GM18861 (cell line): ENCODE data around the gene CEP72.
"Not testable (repeated sequence)": the region's sequence is repeated elsewhere in the genome, so short reads cannot be mapped to it uniquely, and the experiment has no call there.

Experiments
- ATAC-seq: cut with Tn5 transposase; IDR thresholded peaks from one replicate; pipeline ENCODE4 v1.9.1; 2021; ENCODE audit not compliant: unreplicated experiment

CEP72 gene, protein sequence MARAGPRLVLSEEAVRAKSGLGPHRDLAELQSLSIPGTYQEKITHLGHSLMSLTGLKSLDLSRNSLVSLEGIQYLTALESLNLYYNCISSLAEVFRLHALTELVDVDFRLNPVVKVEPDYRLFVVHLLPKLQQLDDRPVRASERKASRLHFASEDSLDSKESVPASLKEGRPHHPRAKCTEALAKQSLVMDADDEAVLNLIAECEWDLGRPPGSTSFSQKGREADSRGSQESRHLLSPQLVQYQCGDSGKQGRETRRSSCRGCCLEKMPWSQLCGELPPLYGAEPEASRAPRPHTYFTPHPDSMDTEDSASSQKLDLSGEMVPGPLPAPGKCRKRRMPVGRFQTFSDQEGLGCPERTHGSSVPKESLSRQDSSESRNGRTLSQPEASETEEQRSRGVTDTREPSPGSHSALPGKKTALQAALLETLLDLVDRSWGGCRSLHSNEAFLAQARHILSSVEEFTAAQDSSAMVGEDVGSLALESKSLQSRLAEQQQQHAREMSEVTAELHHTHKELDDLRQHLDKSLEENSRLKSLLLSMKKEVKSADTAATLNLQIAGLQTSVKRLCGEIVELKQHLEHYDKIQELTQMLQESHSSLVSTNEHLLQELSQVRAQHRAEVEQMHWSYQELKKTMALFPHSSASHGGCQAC

DNA sequence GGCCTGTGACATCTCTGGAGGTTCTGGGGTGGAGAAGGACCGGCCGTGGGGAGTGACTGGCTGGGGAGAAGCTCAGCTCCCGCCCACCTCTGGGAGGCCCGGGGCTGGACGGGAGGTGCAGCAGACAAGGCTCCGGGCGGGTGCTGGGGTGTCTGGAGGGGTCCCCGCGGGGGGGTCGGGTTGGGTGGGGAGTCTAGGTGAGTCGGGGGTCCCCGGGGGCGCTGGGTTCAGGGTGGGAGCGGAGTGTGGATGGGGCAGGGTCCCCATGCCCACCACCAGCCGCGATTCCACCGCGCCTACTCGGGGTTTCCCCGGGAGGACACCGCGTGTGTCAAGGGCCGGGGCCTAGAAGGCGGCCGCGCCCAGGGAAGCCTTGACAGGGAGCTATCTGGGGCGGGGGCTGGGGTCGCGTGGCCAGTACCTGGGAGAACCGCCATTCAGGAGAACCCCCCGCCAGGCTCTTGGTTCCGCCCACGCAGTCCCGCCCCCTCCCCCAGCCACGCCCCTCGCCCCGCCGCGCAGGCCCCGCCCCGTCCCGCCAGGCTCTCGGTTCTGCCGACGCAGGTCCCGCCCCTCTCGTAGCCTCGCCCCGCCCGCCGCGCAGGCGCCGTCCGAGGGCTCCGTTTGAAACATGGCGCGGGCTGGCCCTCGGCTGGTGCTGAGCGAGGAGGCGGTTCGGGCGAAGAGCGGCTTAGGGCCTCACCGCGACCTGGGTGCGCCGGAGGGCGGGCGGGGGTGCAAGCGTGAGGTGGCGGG is at the start of gene CEP72:
Gene CEP72, plus strand, starts transcription at position 610 of the 756 bp plus-strand sequence. Its CDS starts 22 bp downstream, at position 632.
- ATAC-seq, result peak; percentile 60

DNA sequence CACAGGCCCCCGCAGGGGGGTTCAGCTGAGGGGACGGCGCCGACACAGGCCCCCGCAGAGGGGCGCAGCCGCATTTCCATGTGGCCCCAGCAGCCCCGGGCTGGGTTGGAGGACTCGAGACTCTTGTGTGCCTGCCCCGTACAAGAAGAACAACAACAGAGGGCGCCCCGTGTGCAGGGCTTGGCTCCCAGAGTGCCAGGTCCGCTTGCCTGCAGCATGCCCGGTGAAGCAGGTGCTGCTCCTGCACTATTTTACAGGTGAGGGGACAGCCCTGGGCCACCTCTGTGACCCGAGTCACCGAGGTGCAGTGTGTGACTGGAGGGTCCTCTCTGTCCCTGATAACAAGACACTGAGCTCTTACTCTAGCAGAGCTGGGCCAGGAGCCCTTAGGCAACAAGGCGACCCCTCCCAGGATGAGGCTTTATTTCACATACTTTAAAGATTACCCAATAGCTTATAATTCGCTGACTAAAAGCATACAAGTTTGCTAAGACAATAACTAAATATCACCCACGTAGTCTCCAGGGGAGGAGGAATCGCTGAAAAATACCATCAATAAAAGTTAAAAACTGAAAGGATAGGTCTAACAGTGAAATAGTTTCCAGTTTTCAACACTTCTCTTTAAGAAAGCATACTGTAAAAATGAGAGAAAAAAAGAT is 46.2 kb upstream of the CEP72 start:
- ATAC-seq, result no peak

DNA sequence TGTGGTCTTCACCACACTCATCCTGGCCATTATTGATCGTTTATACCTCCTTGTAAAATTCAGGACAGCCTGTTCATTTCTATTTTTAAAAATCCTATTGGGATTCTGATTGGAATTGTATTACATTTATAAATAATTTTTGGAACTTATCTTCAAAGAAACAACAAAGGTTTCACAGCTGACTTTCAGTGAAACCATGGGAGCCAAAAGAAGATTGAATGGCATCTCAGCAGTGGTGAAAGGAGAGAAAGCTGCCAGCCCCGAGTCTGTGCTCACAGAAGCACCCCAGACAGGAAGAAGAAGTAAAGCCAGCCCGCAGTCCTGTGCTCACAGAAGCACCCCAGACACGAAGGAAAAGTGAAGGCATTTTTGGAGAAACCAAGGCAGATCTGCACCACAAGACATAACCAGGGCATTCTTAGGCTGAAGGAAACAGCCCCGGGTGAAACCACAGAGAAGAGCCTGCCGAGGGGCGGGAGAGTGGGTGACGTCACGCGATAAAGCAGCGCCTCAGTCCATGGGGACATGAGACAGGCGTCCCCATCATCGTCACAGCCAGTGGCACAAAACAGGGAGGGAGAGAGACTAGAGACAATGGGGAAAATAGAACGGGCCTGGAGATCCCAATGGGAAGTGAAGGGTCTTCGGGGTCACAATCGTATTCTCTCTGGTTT is 45.4 kb upstream of the CEP72 start:
- ATAC-seq, result no peak

GRCh38 chr5:567664-568060 is 44.5 kb upstream of the CEP72 start:
- ATAC-seq, result no peak

- no peak for ATAC-seq
Observed at GRCh38 chr5:568061-568781, 43.9 kb upstream of the CEP72 start.

GRCh38 chr5:568809-569208 is 43.3 kb upstream of the CEP72 start:
- no peak for ATAC-seq

GRCh38 chr5:569358-569867 is 42.7 kb upstream of the CEP72 start:
- no peak for ATAC-seq

DNA sequence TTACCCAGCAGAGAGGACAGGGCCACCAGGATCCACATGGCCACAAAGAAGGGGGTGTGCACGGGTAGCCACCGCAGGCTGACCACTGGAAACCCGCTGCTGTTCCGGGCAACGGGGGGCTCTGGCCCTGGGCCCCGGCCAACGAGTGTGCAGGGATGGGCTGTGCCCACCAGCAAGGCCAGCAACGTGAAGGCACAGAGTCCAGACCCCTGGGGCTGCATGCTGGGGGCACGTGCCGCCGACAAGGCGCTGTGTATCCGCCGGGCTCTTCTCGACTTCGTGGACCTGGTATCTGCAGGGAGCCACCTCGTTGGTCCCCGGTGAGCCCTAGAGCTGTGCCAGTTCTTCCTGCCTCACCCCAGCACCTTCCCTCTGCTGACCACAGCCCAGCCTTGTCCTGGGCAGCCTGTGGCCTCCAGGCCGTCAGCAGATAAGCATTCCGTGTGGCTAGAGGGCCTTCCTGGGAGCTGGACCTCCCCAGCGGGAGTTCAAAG is 42.2 kb upstream of the CEP72 start:
- ATAC-seq, result no peak

GRCh38 chr5:570446-570845 is 41.7 kb upstream of the CEP72 start:
- no peak for ATAC-seq

DNA sequence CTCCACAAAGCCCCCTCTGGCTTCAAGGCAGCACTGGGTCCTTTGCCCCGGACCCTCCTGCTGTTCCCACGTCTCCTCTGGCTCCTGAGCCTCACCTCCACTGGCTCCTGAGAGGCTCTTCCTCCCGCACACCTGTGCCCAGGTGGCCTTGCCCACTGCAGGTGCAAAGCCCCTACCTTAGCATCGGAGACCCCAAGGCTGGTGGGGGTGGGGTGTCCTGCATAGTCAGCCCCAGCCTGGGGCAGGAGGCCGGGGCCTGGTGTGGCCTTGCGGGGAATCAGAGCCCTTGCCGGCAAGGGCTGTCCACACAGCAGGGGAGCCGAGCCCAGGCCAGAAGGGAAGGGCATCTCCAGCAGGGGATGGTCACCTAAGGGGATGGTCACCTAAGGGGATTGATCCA is 41.3 kb upstream of the CEP72 start:
- no peak for ATAC-seq

DNA sequence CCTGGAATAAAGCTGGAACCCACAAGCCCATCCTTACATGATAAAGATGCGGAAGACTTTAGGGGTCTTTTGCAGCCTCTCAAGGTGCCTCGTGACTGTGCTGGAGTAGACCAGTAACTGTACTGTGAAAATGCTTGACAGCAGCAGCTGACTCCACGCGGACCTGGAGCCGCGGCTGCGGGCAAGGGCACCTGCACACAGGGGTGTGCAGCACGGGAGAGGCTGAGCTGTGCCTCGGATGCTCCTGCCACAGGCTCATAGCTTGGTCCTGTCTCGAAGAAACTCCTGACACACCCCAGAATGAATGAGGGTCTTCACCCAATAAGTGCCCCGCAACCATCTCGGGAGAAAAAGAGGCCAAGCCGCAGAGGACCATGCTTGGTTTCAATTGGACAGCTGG is 40.3 kb upstream of the CEP72 start:
- ATAC-seq, result no peak

GRCh38 chr5:572398-573019 is 39.6 kb upstream of the CEP72 start:
- ATAC-seq, result no peak

GRCh38 chr5:573206-573605 is 38.9 kb upstream of the CEP72 start:
- ATAC-seq, result no peak

GRCh38 chr5:573976-574375 is 38.2 kb upstream of the CEP72 start:
- no peak for ATAC-seq

DNA sequence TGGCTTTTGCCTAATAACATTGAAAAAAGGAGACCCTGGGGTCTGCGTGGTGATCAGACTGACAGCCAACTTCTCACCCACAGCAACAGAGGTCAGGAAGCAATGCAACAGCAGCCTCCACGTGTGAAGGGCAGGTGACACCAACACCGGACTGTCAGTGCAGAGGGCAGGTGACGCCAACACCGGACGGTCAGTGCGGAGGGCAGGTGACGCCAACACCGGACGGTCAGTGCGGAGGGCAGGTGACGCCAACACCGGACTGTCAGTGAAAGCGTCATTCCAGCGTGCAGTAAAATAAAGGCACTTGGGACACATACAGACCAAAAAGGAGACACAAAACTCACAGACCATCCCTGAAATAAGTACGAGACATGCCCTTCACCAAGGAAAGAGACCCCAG is 37.2 kb upstream of the CEP72 start:
- ATAC-seq, result no peak

DNA sequence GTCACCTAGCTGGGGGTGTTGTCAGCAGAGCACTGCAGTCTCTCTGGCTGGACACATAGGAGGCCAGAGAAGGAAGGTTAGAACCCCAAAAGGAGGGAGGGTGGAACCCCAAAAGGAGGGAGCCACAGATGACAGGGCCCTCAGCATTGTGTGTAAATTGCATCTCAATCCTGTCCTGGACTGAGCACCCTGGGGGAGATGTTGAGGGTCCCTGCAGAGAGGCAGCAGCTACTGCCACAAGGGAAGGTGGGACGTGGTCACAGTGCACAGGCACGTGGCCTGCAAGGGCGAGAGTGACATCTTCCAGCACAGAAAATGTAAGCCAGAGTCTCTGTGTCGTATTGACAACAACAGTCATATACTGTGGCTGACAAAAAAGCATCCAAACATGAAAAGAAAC is 36.5 kb upstream of the CEP72 start:
- ATAC-seq, result no peak

- not testable (repeated sequence) for ATAC-seq
Observed at GRCh38 chr5:577214-577613, 34.9 kb upstream of the CEP72 start.

GRCh38 chr5:577800-578199 is 34.3 kb upstream of the CEP72 start:
- no peak for ATAC-seq

GRCh38 chr5:579211-579610 is 32.9 kb upstream of the CEP72 start:
- no peak for ATAC-seq
